B cell (primary cell): ENCODE measurements around the gene ENO2. TPM values are rescaled to one million over a fixed set of nuclear protein-coding genes. Genes with fewer than 3 reads are reported as not detected.

ENCODE experiments used
- ATAC-seq: fragments of 200-7000 bp; cut with Tn5 transposase; one replicate; pipeline ENCODE4 v1.10.0; 2021; ENCODE audit warnings: low read depth, mild to moderate bottlenecking, moderate number of reproducible peaks, moderate library complexity
- CTCF ChIA-PET: fragments of 350-600 bp; sonication (Branson Sonifier 250); formaldehyde crosslinking; loops from one replicate; lab custom pipeline; 2021; ENCODE audit warnings: antibody characterized with exemption, inconsistent platforms; lab: Charles Lee
- POLR2A ChIA-PET: fragments of 350-600 bp; sonication (Branson Sonifier 250); formaldehyde crosslinking; loops from one replicate; lab custom pipeline; 2021; ENCODE audit warnings: antibody characterized with exemption; lab: Charles Lee
- DNase-seq: peaks from one replicate; pipeline ENCODE4 v3.0.0; 2013
- H2AFZ ChIP-seq: 2 replicates; pipeline ENCODE4 v1.6.1; 2012; ENCODE audit warnings: mild to moderate bottlenecking, low read depth, low read length; ENCODE audit not compliant: insufficient read depth, poor library complexity, severe bottlenecking
- H3K27ac ChIP-seq, 2 donors: 1 replicate in 1 of 2; 2 replicates in 1 of 2; pipeline ENCODE4 v1.5.1; 2012 to 2013; ENCODE audit warnings: low read length in 2 of 2, mild to moderate bottlenecking in 2 of 2, moderate library complexity in 1 of 2
- H3K27me3 ChIP-seq, 4 experiments: fragments of 200-600 bp in 1 of 4; sonication (generic) in 1 of 4; replicated peaks in 1 of 4; 1 replicate in 2 of 4; 2 replicates in 2 of 4; pipeline versions ENCODE4 v1.6.1 to v1.7.0; 2013 to 2016; ENCODE audit warnings: low read length in 3 of 4, mild to moderate bottlenecking in 2 of 4, mixed read lengths in 1 of 4, moderate library complexity in 1 of 4; ENCODE audit not compliant: insufficient read depth in 4 of 4, control insufficient read depth in 3 of 4; ENCODE audit errors: control extremely low read depth in 1 of 4
- H3K36me3 ChIP-seq, 2 experiments: replicated peaks in 1 of 2; 1 replicate in 1 of 2; 2 replicates in 1 of 2; pipeline versions ENCODE4 v1.6.1 to v1.7.1; 2013; ENCODE audit warnings: low read length in 1 of 2; ENCODE audit not compliant: insufficient read depth in 2 of 2, control insufficient read depth in 1 of 2; ENCODE audit errors: control extremely low read depth in 1 of 2, extremely low read depth in 1 of 2
- H3K4me1 ChIP-seq, 2 donors: fragments of 200-600 bp in 1 of 2; sonication (generic) in 1 of 2; 1 replicate in 1 of 2; 2 replicates in 1 of 2; pipeline versions ENCODE4 v1.5.1 to v1.6.1; 2013 to 2017; ENCODE audit warnings: low read length in 2 of 2; ENCODE audit not compliant: control insufficient read depth in 2 of 2, insufficient read depth in 2 of 2
- H3K4me2 ChIP-seq: replicated peaks from 2 replicates; pipeline ENCODE3; 2012; ENCODE audit warnings: mild to moderate bottlenecking, low read depth, low read length; ENCODE audit not compliant: poor library complexity, severe bottlenecking
- H3K4me3 ChIP-seq, 5 experiments: fragments of 200-600 bp in 1 of 5; sonication (generic) in 1 of 5; 1 replicate in 3 of 5; 2 replicates in 2 of 5; pipeline versions ENCODE4 v1.5.1 to v1.7.0; 2011 to 2016; ENCODE audit warnings: low read length in 4 of 5, mild to moderate bottlenecking in 4 of 5, low read depth in 2 of 5, control low read depth in 1 of 5, moderate library complexity in 1 of 5; ENCODE audit not compliant: insufficient read depth in 1 of 5; ENCODE audit errors: control extremely low read depth in 1 of 5, extremely low read depth in 1 of 5
- H3K79me2 ChIP-seq: fragments of 200-600 bp; sonication (generic); one replicate; pipeline ENCODE4 v1.6.0; 2016; ENCODE audit warnings: low read length; ENCODE audit not compliant: control insufficient read depth, insufficient read depth
- H3K9ac ChIP-seq: fragments of 200-600 bp; sonication (generic); 2 replicates; pipeline ENCODE4 v1.6.1; 2017; ENCODE audit warnings: mild to moderate bottlenecking, low read length, moderate library complexity
- H3K9me3 ChIP-seq, 3 donors: one replicate each; pipeline versions ENCODE4 v1.6.1 to v1.7.1; 2013; ENCODE audit warnings: low read length in 2 of 3; ENCODE audit not compliant: control insufficient read depth in 2 of 3, insufficient read depth in 1 of 3; ENCODE audit errors: control extremely low read depth in 1 of 3
- H4K20me1 ChIP-seq: 2 replicates; pipeline ENCODE4 v1.6.0; 2012; ENCODE audit warnings: mild to moderate bottlenecking, low read length; ENCODE audit not compliant: insufficient read depth, control insufficient read depth, poor library complexity, severe bottlenecking
- H3K27ac Mint-ChIP-seq: one replicate; pipeline ENCODE4 v1.8.0; 2021; ENCODE audit warnings: mixed read lengths
- H3K27me3 Mint-ChIP-seq: one replicate; pipeline ENCODE4 v1.8.0; 2021; ENCODE audit warnings: mixed read lengths
- H3K4me1 Mint-ChIP-seq: one replicate; pipeline ENCODE4 v1.8.0; 2021; ENCODE audit warnings: mixed read lengths
- H3K4me3 Mint-ChIP-seq: one replicate; pipeline ENCODE4 v1.8.0; 2021; ENCODE audit warnings: mixed read lengths
- H3K9me3 Mint-ChIP-seq: one replicate; pipeline ENCODE4 v1.8.0; 2022; ENCODE audit warnings: mixed read lengths; ENCODE audit not compliant: insufficient read depth
- CTCF ChIP-seq: fragments of 200-600 bp; IDR thresholded peaks from one replicate; pipeline ENCODE4 v1.8.0; 2022; ENCODE audit warnings: antibody characterized with exemption, mild to moderate bottlenecking
- EZH2 ChIP-seq: IDR thresholded peaks from 2 replicates; pipeline ENCODE4 v1.6.1; 2012; ENCODE audit warnings: borderline replicate concordance, low read depth, mild to moderate bottlenecking, moderate library complexity, low read length; ENCODE audit not compliant: insufficient read depth, poor library complexity, severe bottlenecking
- WGBS: methylation state at CpG from one replicate; pipeline ENCODE4 v1.1.5; 2013; ENCODE audit warnings: missing lambda C conversion rate; ENCODE audit not compliant: insufficient coverage; 5-methylcytosine and 5-hydroxymethylcytosine counted together
- intact Hi-C: fragments of 100-400 bp; cut with micrococcal nuclease; formaldehyde crosslinking; loops from one replicate; pipeline ENCODE4 v1.10.0; 2022
- polyA plus RNA-seq: library from polyadenylated mRNA; depleted of rRNA; stranded (reverse); fragments of >200 nt; gene quantifications from 2 replicates; pipeline ENCODE4 v1.2.3, GENCODE V29; 2012
- total RNA-seq, 2 donors: library from RNA; stranded (reverse); fragments of 120-200 nt in 1 of 2; gene quantifications; 1 replicate in 1 of 2; 2 replicates in 1 of 2; pipeline versions ENCODE4 v1.2.3 to v1.2.4, GENCODE V29; 2013 to 2022

The ENO2 gene
- total and polyA plus RNA-seq, 2 donors (not counting 1 experiment from before 2014, with no cell fraction given), result 42.5 to 55.3 TPM

GRCh38 chr12:6914947-6915788, 788 bp downstream of the ENO2 start:
- Histone ChIP-seq H3K27me3 (peaks cover 0 to 10% (median 1%) of the 10 kb centered on the region in 4 experiments), H3K79me2 (no peaks in the 10 kb centered on the region), H3K27ac (no peak overlapping the region), H4K20me1 (no peaks in the 10 kb centered on the region), H3K36me3 (peaks cover 0 to 4% of the 10 kb centered on the region in 2 experiments), H3K9ac (peak overlapping the region; percentile 80), H2AFZ (peak overlapping the region; percentile 85), H3K4me1 (peaks cover 11 to 19% of the 10 kb centered on the region in 2 donors), H3K4me2 (peak overlapping the region; percentile 92), H3K4me3 (peak overlapping the region in 4 of 5 experiments; percentile 38 to 75 (median 58)), H3K9me3 (peaks cover 0 to 3% (median 0%) of the 10 kb centered on the region in 3 donors)
- ATAC-seq, result no peak
- ChIA-PET CTCF (interaction anchor here (0.7 to 1.8 kb wide), 3 partner anchors 23 to 46 kb away, joined by 4 to 7 read pairs (median 4); no protein-coding TSS in a partner anchor), POLR2A (interaction anchor here (0.5 to 1.8 kb wide), 6 partner anchors 9 to 94 kb away, joined by 3 to 8 read pairs (median 4); partner anchors contain the start of genes C12orf57 and RNU7-1)
- peak overlapping the region; percentile 89 for H3K4me3 Mint-ChIP-seq
- H3K4me1 Mint-ChIP-seq, result peaks cover 25% of the 10 kb centered on the region
- DNase-seq, result no peak
- H3K9me3 Mint-ChIP-seq, result no peaks in the 10 kb centered on the region
- TF ChIP-seq CTCF, result no peak
- no peak for TF ChIP-seq EZH2
- WGBS, result 26% methylated on average over 11 of the region's 29 CpGs
- intact Hi-C loops, result loop anchor here (1.0 kb wide), 1 partner anchor 11 kb away; the partner anchor contains the start of gene LRRC23
- H3K27ac Mint-ChIP-seq, result peak overlapping the region; percentile 89
- H3K27me3 Mint-ChIP-seq, result no peaks in the 10 kb centered on the region
